ENCODE data around the gene ZNF205. TPM values are rescaled to one million over a fixed set of nuclear protein-coding genes. Genes with fewer than 3 reads are reported as not detected.

ZNF205 gene
- total and polyA plus RNA-seq, 9 of the 15 experiments (the other 6 are each of a cell fraction or from before 2014, with no cell fraction given): 2.4 to 11.8 (median 5.1) TPM; not detected in 2

DNA sequence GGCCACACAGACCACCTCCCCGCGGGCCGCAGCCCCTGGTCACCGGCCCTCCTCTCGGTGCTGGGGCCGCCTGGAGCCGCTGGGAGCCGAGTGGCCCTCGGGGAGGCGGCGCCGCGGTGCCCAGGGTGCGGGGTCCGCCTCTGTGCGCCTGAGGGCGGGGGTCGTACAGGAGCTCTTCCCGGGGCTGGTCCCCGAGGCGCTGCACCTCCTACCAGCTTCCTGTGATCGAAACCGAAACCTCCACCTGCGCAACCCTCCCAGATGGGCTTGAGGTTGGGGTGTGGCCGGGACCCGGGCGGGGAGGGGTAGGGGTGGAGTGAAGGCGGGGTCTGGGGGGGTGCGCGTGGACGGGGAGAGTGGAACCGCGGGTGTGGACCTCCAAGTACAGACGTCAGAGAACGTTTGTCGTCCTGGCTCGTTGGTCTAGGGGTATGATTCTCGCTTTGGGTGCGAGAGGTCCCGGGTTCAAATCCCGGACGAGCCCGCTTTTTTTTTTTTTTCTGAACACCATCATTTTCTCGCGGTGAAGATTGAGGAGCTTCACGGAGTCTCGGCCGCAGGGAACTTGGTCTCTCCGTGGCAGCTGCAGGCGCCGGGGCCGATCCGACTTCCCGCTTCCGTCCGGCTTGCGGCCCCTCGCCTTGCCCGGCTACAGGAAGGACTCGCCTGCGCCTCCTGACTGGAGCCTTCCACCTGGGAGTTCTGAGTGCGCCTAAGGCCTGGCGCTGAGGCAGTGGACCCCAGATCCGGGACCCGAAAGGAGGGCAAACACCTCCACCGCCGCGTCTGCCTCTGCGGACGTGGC is 46.3 kb downstream of the ZNF205 start (continued):
- TF ChIP-seq, protein P1, sequence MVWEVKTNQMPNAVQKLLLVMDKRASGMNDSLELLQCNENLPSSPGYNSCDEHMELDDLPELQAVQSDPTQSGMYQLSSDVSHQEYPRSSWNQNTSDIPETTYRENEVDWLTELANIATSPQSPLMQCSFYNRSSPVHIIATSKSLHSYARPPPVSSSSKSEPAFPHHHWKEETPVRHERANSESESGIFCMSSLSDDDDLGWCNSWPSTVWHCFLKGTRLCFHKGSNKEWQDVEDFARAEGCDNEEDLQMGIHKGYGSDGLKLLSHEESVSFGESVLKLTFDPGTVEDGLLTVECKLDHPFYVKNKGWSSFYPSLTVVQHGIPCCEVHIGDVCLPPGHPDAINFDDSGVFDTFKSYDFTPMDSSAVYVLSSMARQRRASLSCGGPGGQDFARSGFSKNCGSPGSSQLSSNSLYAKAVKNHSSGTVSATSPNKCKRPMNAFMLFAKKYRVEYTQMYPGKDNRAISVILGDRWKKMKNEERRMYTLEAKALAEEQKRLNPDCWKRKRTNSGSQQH (CRISPR knock-in tag; IDR thresholded peaks at IDR 0.05): no peak
- TF ChIP-seq CBX2 (IDR thresholded peaks at IDR 0.05; ENCODE audit: insufficient read depth, low read length, poor library complexity, severe bottlenecking) (no peak), HDAC3 (IDR thresholded peaks at IDR 0.05; ENCODE audit: borderline replicate concordance, partially characterized antibody) (no peak), CBFB (CRISPR knock-in tag; IDR thresholded peaks at IDR 0.05) (no peak), EZH2 (IDR thresholded peaks at IDR 0.05; ENCODE audit: borderline replicate concordance, low read depth, low read length) (no peak), MTA3 (IDR thresholded peaks at IDR 0.05; ENCODE audit: borderline replicate concordance) (peak; percentile 68; the same call in 1 of the 2 replicates), ZEB2 (IDR thresholded peaks at IDR 0.05) (no peak), NR3C1 (CRISPR knock-in tag; IDR thresholded peaks at IDR 0.05) (no peak), ETS2 (tag; IDR thresholded peaks at IDR 0.05; ENCODE audit: borderline replicate concordance, poor library complexity, severe bottlenecking) (no peak), RBM34 (IDR thresholded peaks at IDR 0.05; ENCODE audit: borderline replicate concordance, insufficient read depth, low read length) (no peak), STAT5A (IDR thresholded peaks at IDR 0.05; ENCODE audit: borderline replicate concordance, low read length) (no peak), ZNF79 (CRISPR knock-in tag; IDR thresholded peaks at IDR 0.05; ENCODE audit: low read depth) (no peak), CC2D1A (IDR thresholded peaks at IDR 0.05) (no peak), PHF8 (IDR thresholded peaks at IDR 0.05; ENCODE audit: borderline replicate concordance, low read length) (peak; percentile 77), DNMT1 (IDR thresholded peaks at IDR 0.05) (no peak), HDAC1 (IDR thresholded peaks at IDR 0.05) (no peak), AFF4 (CRISPR knock-in tag; IDR thresholded peaks at IDR 0.05) (no peak)
- TF ChIP-seq, protein P2, sequence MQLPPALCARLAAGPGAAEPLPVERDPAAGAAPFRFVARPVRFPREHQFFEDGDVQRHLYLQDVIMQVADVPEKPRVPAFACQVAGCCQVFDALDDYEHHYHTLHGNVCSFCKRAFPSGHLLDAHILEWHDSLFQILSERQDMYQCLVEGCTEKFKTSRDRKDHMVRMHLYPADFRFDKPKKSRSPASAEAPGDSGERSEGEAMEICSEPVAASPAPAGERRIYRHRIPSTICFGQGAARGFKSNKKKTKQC (CRISPR knock-in tag; IDR thresholded peaks at IDR 0.05): no peak
- TF ChIP-seq, protein P3, sequence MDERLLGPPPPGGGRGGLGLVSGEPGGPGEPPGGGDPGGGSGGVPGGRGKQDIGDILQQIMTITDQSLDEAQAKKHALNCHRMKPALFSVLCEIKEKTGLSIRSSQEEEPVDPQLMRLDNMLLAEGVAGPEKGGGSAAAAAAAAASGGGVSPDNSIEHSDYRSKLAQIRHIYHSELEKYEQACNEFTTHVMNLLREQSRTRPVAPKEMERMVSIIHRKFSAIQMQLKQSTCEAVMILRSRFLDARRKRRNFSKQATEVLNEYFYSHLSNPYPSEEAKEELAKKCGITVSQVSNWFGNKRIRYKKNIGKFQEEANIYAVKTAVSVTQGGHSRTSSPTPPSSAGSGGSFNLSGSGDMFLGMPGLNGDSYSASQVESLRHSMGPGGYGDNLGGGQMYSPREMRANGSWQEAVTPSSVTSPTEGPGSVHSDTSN (CRISPR knock-in tag; IDR thresholded peaks at IDR 0.05; ENCODE audit: low read depth): no peak
- TF ChIP-seq, protein P3 (tag; conservative IDR thresholded peaks at IDR 0.05; ENCODE audit: low read depth): no peak
